HCT116 (cell line): Measurements from ENCODE around the gene PGGHG.

Experiments used
- CTCF ChIP-seq, 3 experiments: fragments of 200-600 bp in 1 of 3; sonication (generic) in 1 of 3; IDR thresholded peaks in 2 of 3; conservative IDR thresholded peaks in 1 of 3; 2 replicates each; pipeline ENCODE4 v1.5.1; 2012 to 2017; ENCODE audit warnings: low read depth in 2 of 3, low read length in 2 of 3, antibody characterized with exemption in 1 of 3, borderline replicate concordance in 1 of 3, control low read depth in 1 of 3, mild to moderate bottlenecking in 1 of 3, mixed read lengths in 1 of 3, mixed run types in 1 of 3, moderate library complexity in 1 of 3; ENCODE audit not compliant: insufficient read depth in 1 of 3
- EZH2 ChIP-seq: fragments of 200-600 bp; sonication (generic); IDR thresholded peaks from 2 replicates; pipeline ENCODE4 v1.6.1; 2017; ENCODE audit warnings: antibody characterized with exemption, mixed run types
- FOSL1 ChIP-seq: IDR thresholded peaks from 2 replicates; pipeline ENCODE4 v1.6.1; 2012; ENCODE audit warnings: low read depth
- MAX ChIP-seq: IDR thresholded peaks from 2 replicates; pipeline ENCODE4 v1.6.1; 2012
- POLR2A ChIP-seq: IDR thresholded peaks from 2 replicates; pipeline ENCODE4 v1.7.0; 2011; ENCODE audit warnings: borderline replicate concordance; ENCODE audit not compliant: insufficient read depth, insufficient read length; ENCODE audit errors: extremely low read depth
- POLR2AphosphoS5 ChIP-seq: IDR thresholded peaks from 2 replicates; pipeline ENCODE4 v1.6.1; 2011; ENCODE audit warnings: mild to moderate bottlenecking, low read depth, low read length, moderate library complexity
- RAD21 ChIP-seq: IDR thresholded peaks from 2 replicates; pipeline ENCODE4 v1.6.1; 2012; ENCODE audit warnings: low read depth, mild to moderate bottlenecking
- SIN3A ChIP-seq: IDR thresholded peaks from 2 replicates; pipeline ENCODE4 v1.6.1; 2012; ENCODE audit warnings: low read depth
- SRF ChIP-seq: IDR thresholded peaks from 2 replicates; pipeline ENCODE4 v1.6.1; 2012; ENCODE audit warnings: low read depth
- ZBTB33 ChIP-seq: IDR thresholded peaks from 2 replicates; pipeline ENCODE4 v1.6.1; 2011; ENCODE audit warnings: mild to moderate bottlenecking, low read length, moderate library complexity; ENCODE audit not compliant: insufficient replicate concordance; ENCODE audit errors: extremely low read depth
- ZNF274 ChIP-seq: fragments of 200-500 bp; sonication (Bioruptor generic); IDR thresholded peaks from 2 replicates; pipeline ENCODE4 v1.6.1; 2014; ENCODE audit warnings: mild to moderate bottlenecking, low read depth, low read length, inconsistent platforms

- TF ChIP-seq POLR2AphosphoS5 (no peak), MAX (no peak), SRF (no peak), CTCF (IDR thresholded peaks at IDR 0.05 in 2 of 3, conservative IDR thresholded peaks at IDR 0.05 in 1 of 3; ENCODE audit: borderline replicate concordance in 1 of 3, insufficient read depth in 1 of 3, low read depth in 2 of 3, low read length in 2 of 3) (no peak), RAD21 (no peak), POLR2A (no peak), EZH2 (no peak), ZBTB33 (no peak), SIN3A (no peak), ZNF274 (no peak), FOSL1 (no peak)
Measured at GRCh38 chr11:296171-297050, 7.5 kb downstream of the PGGHG start.
